ENCODE results near the gene KLHL29. TPM values are rescaled to one million over a fixed set of nuclear protein-coding genes. Genes with fewer than 3 reads are reported as not detected.

Gene KLHL29
- total RNA-seq, 1 donor from 2014 or later, result 2.6 TPM

- DNase-seq (ENCODE audit: low spot score), result no peak
Measured at GRCh38 chr2:23680951-23681350, 296.0 kb downstream of the KLHL29 start.

- no peak for DNase-seq (ENCODE audit: low spot score)
Measured at GRCh38 chr2:23681356-23682140, 296.6 kb downstream of the KLHL29 start.

- no peak for DNase-seq (ENCODE audit: low spot score)
Measured at GRCh38 chr2:23682481-23682880, 297.5 kb downstream of the KLHL29 start.

GRCh38 chr2:23683001-23683400 is 298.0 kb downstream of the KLHL29 start:
- DNase-seq (ENCODE audit: low spot score), result no peak

- no peak for DNase-seq (ENCODE audit: low spot score)
Measured at GRCh38 chr2:23684395-23685176, 299.6 kb downstream of the KLHL29 start.

GRCh38 chr2:23685181-23685580 is 300.2 kb downstream of the KLHL29 start:
- DNase-seq (ENCODE audit: low spot score), result peak; percentile 12

- DNase-seq (ENCODE audit: low spot score), result no peak
Measured at GRCh38 chr2:23685706-23686105, 300.7 kb downstream of the KLHL29 start.

- DNase-seq (ENCODE audit: low spot score), result no peak
Measured at GRCh38 chr2:23686405-23687029, 301.5 kb downstream of the KLHL29 start.

- no peak for DNase-seq (ENCODE audit: low spot score)
Measured at GRCh38 chr2:23687214-23687613, 302.2 kb downstream of the KLHL29 start.

GRCh38 chr2:23687713-23688112 is 302.7 kb downstream of the KLHL29 start:
- DNase-seq (ENCODE audit: low spot score), result no peak

- no peak for DNase-seq (ENCODE audit: low spot score)
Measured at GRCh38 chr2:23688486-23689130, 303.6 kb downstream of the KLHL29 start.

GRCh38 chr2:23689131-23689700 is 304.2 kb downstream of the KLHL29 start:
- DNase-seq (ENCODE audit: low spot score), result no peak

- DNase-seq (ENCODE audit: low spot score), result no peak
Measured at GRCh38 chr2:23689891-23690290, 304.9 kb downstream of the KLHL29 start.

- DNase-seq (ENCODE audit: low spot score), result no peak
Measured at GRCh38 chr2:23690421-23691105, 305.6 kb downstream of the KLHL29 start.

- no peak for DNase-seq (ENCODE audit: low spot score)
Measured at GRCh38 chr2:23691106-23691470, 306.1 kb downstream of the KLHL29 start.

- no peak for DNase-seq (ENCODE audit: low spot score)
Measured at GRCh38 chr2:23691565-23691964, 306.6 kb downstream of the KLHL29 start.

- DNase-seq (ENCODE audit: low spot score), result no peak
Measured at GRCh38 chr2:23692263-23692662, 307.3 kb downstream of the KLHL29 start.

GRCh38 chr2:23692851-23693605 is 308.0 kb downstream of the KLHL29 start:
- no peak for DNase-seq (ENCODE audit: low spot score)

GRCh38 chr2:23693606-23693951 is 308.6 kb downstream of the KLHL29 start:
- no peak for DNase-seq (ENCODE audit: low spot score)
